ENCODE measurements around the gene EML6. TPM values are rescaled to one million over a fixed set of nuclear protein-coding genes. Genes with fewer than 3 reads are reported as not detected.

EML6 gene
- total RNA-seq, result 0.73 TPM

- H3K4me1 ChIP-seq (ENCODE audit: insufficient read depth, low read length), result peaks cover 20% of the 10 kb centered on the region
- peak within 1 kb of the TSS; percentile 57 for H3K4me3 ChIP-seq (ENCODE audit: low read length)
- no peaks in the 10 kb centered on the region for H3K9me3 ChIP-seq (ENCODE audit: low read depth, low read length)
- peaks cover 40% of the 10 kb centered on the region for H3K27me3 ChIP-seq (ENCODE audit: insufficient read depth, low read length)
These were observed at the start of gene EML6 for GRCh38 chr2:54723131-54723995. Gene EML6 (plus strand): TSS chr2:54723662. CDS start chr2:54725062, 1,400 bp downstream.

GRCh38 chr2:54675281-54675680 lies 48.2 kb upstream of the EML6 start:
- no peaks in the 10 kb centered on the region for H3K27me3 ChIP-seq (ENCODE audit: insufficient read depth, low read length)
- H3K4me1 ChIP-seq (ENCODE audit: insufficient read depth, low read length), result peaks cover 27% of the 10 kb centered on the region
- no peaks in the 10 kb centered on the region for H3K9me3 ChIP-seq (ENCODE audit: low read depth, low read length)
- no peak overlapping the region for H3K4me3 ChIP-seq (ENCODE audit: low read length)

GRCh38 chr2:54675738-54676137 lies 47.7 kb upstream of the EML6 start:
- Histone ChIP-seq H3K9me3 (ENCODE audit: low read depth, low read length) (no peaks in the 10 kb centered on the region), H3K27me3 (ENCODE audit: insufficient read depth, low read length) (no peaks in the 10 kb centered on the region), H3K4me3 (ENCODE audit: low read length) (no peak overlapping the region), H3K4me1 (ENCODE audit: insufficient read depth, low read length) (peaks cover 29% of the 10 kb centered on the region)

GRCh38 chr2:54676656-54677055 lies 46.8 kb upstream of the EML6 start:
- H3K27me3 ChIP-seq (ENCODE audit: insufficient read depth, low read length), result no peaks in the 10 kb centered on the region
- H3K4me3 ChIP-seq (ENCODE audit: low read length), result no peak overlapping the region
- peaks cover 36% of the 10 kb centered on the region for H3K4me1 ChIP-seq (ENCODE audit: insufficient read depth, low read length)
- no peaks in the 10 kb centered on the region for H3K9me3 ChIP-seq (ENCODE audit: low read depth, low read length)

- no peaks in the 10 kb centered on the region for H3K27me3 ChIP-seq (ENCODE audit: insufficient read depth, low read length)
These were observed 45.8 kb upstream of the EML6 start for GRCh38 chr2:54677476-54678265.

GRCh38 chr2:54678719-54679118 lies 44.7 kb upstream of the EML6 start:
- H3K27me3 ChIP-seq (ENCODE audit: insufficient read depth, low read length), result no peaks in the 10 kb centered on the region
- H3K4me3 ChIP-seq (ENCODE audit: low read length), result no peak overlapping the region
- H3K4me1 ChIP-seq (ENCODE audit: insufficient read depth, low read length), result peaks cover 20% of the 10 kb centered on the region
- H3K9me3 ChIP-seq (ENCODE audit: low read depth, low read length), result no peaks in the 10 kb centered on the region

More at GRCh38 chr2:54677476-54678265, 45.8 kb upstream of the EML6 start:
- Histone ChIP-seq H3K9me3 (ENCODE audit: low read depth, low read length) (no peaks in the 10 kb centered on the region), H3K4me1 (ENCODE audit: insufficient read depth, low read length) (peaks cover 31% of the 10 kb centered on the region), H3K4me3 (ENCODE audit: low read length) (no peak overlapping the region)

- H3K27me3 ChIP-seq (ENCODE audit: insufficient read depth, low read length), result no peaks in the 10 kb centered on the region
- H3K4me1 ChIP-seq (ENCODE audit: insufficient read depth, low read length), result peaks cover 11% of the 10 kb centered on the region
- H3K9me3 ChIP-seq (ENCODE audit: low read depth, low read length), result no peaks in the 10 kb centered on the region
- H3K4me3 ChIP-seq (ENCODE audit: low read length), result no peak overlapping the region
These were observed 42.9 kb upstream of the EML6 start for GRCh38 chr2:54680397-54681041.

GRCh38 chr2:54681416-54681815 lies 42.0 kb upstream of the EML6 start:
- Histone ChIP-seq H3K9me3 (ENCODE audit: low read depth, low read length) (no peaks in the 10 kb centered on the region), H3K4me3 (ENCODE audit: low read length) (no peak overlapping the region), H3K27me3 (ENCODE audit: insufficient read depth, low read length) (no peaks in the 10 kb centered on the region), H3K4me1 (ENCODE audit: insufficient read depth, low read length) (peaks cover 11% of the 10 kb centered on the region)

GRCh38 chr2:54683596-54683995 lies 39.9 kb upstream of the EML6 start:
- H3K4me1 ChIP-seq (ENCODE audit: insufficient read depth, low read length), result peaks cover 11% of the 10 kb centered on the region
- no peaks in the 10 kb centered on the region for H3K9me3 ChIP-seq (ENCODE audit: low read depth, low read length)
- H3K4me3 ChIP-seq (ENCODE audit: low read length), result no peak overlapping the region
- H3K27me3 ChIP-seq (ENCODE audit: insufficient read depth, low read length), result no peaks in the 10 kb centered on the region

- no peaks in the 10 kb centered on the region for H3K27me3 ChIP-seq (ENCODE audit: insufficient read depth, low read length)
- no peaks in the 10 kb centered on the region for H3K9me3 ChIP-seq (ENCODE audit: low read depth, low read length)
- no peak overlapping the region for H3K4me3 ChIP-seq (ENCODE audit: low read length)
- H3K4me1 ChIP-seq (ENCODE audit: insufficient read depth, low read length), result peaks cover 11% of the 10 kb centered on the region
These were observed 38.1 kb upstream of the EML6 start for GRCh38 chr2:54685263-54685775.

GRCh38 chr2:54687595-54688152 lies 35.8 kb upstream of the EML6 start:
- no peaks in the 10 kb centered on the region for H3K9me3 ChIP-seq (ENCODE audit: low read depth, low read length)

GRCh38 chr2:54691445-54692135 lies 31.9 kb upstream of the EML6 start:
- H3K4me1 ChIP-seq (ENCODE audit: insufficient read depth, low read length), result no peaks in the 10 kb centered on the region
- H3K4me3 ChIP-seq (ENCODE audit: low read length), result no peak overlapping the region
- no peaks in the 10 kb centered on the region for H3K9me3 ChIP-seq (ENCODE audit: low read depth, low read length)
- H3K27me3 ChIP-seq (ENCODE audit: insufficient read depth, low read length), result no peaks in the 10 kb centered on the region

More at GRCh38 chr2:54687595-54688152, 35.8 kb upstream of the EML6 start:
- Histone ChIP-seq H3K4me3 (ENCODE audit: low read length) (no peak overlapping the region), H3K27me3 (ENCODE audit: insufficient read depth, low read length) (no peaks in the 10 kb centered on the region), H3K4me1 (ENCODE audit: insufficient read depth, low read length) (no peaks in the 10 kb centered on the region)

- Histone ChIP-seq H3K4me3 (ENCODE audit: low read length) (no peak overlapping the region), H3K4me1 (ENCODE audit: insufficient read depth, low read length) (no peaks in the 10 kb centered on the region), H3K27me3 (ENCODE audit: insufficient read depth, low read length) (no peaks in the 10 kb centered on the region), H3K9me3 (ENCODE audit: low read depth, low read length) (no peaks in the 10 kb centered on the region)
These were observed 30.9 kb upstream of the EML6 start for GRCh38 chr2:54692556-54692955.

- Histone ChIP-seq H3K9me3 (ENCODE audit: low read depth, low read length) (no peaks in the 10 kb centered on the region), H3K4me1 (ENCODE audit: insufficient read depth, low read length) (no peaks in the 10 kb centered on the region), H3K4me3 (ENCODE audit: low read length) (no peak overlapping the region), H3K27me3 (ENCODE audit: insufficient read depth, low read length) (no peaks in the 10 kb centered on the region)
These were observed 28.1 kb upstream of the EML6 start for GRCh38 chr2:54695378-54695777.

All from mononuclear cell (primary cell).